Measurements from ENCODE around the gene CNTRL. TPM values are rescaled to one million over a fixed set of nuclear protein-coding genes. Genes with fewer than 3 reads are reported as not detected.

CNTRL gene
- total RNA-seq, 1 experiment from 2014 or later, result 13.4 TPM

GRCh38 chr9:121138561-121138960 is 63.8 kb downstream of the CNTRL start:
- Histone ChIP-seq H3K4me1 (ENCODE audit: control insufficient read depth in 1 of 2, insufficient read depth in 2 of 2, low read length in 2 of 2) (no peaks in the 10 kb centered on the region), H2AFZ (ENCODE audit: low read depth, low read length, poor library complexity, severe bottlenecking) (no peak overlapping the region), H3K9ac (ENCODE audit: low read length) (no peak overlapping the region), H3K4me2 (ENCODE audit: low read length) (no peak overlapping the region), H3K27me3 (ENCODE audit: insufficient read depth, low read length) (no peaks in the 10 kb centered on the region), H3K36me3 (ENCODE audit: control insufficient read depth in 1 of 2, insufficient read depth in 2 of 2, low read length in 2 of 2) (peaks cover 0 to 5% of the 10 kb centered on the region in 2 experiments; a peak in 2 of 4 replicates), H3K27ac (ENCODE audit: low read depth, low read length) (no peak overlapping the region), H3K9me2 (ENCODE audit: insufficient read depth) (no peaks in the 10 kb centered on the region), H3K79me2 (ENCODE audit: insufficient read depth, low read length) (no peaks in the 10 kb centered on the region), H3K9me3 (ENCODE audit: control insufficient read depth in 1 of 2, insufficient read depth in 1 of 2, low read depth in 1 of 2, low read length in 2 of 2) (no peaks in the 10 kb centered on the region), H4K20me1 (ENCODE audit: insufficient read depth) (no peaks in the 10 kb centered on the region), H3K4me3 (replicated peaks in 1 of 2; ENCODE audit: low read depth in 1 of 2, low read length in 2 of 2) (no peak overlapping the region)
- TF ChIP-seq YY1 (IDR thresholded peaks at IDR 0.05; ENCODE audit: extremely low read depth, insufficient replicate concordance, low read depth, low read length) (no peak), EZH2phosphoT487 (IDR thresholded peaks at IDR 0.05; ENCODE audit: borderline replicate concordance) (no peak), ATF3 (IDR thresholded peaks at IDR 0.05) (no peak), ZFX (IDR thresholded peaks at IDR 0.05) (no peak), SRF (IDR thresholded peaks at IDR 0.05; ENCODE audit: low read depth) (no peak), JUND (IDR thresholded peaks at IDR 0.05) (no peak), ZBTB33 (IDR thresholded peaks at IDR 0.05; ENCODE audit: extremely low read depth, insufficient replicate concordance, low read length) (no peak), ELF1 (IDR thresholded peaks at IDR 0.05; ENCODE audit: borderline replicate concordance, low read depth) (no peak), CTCF (IDR thresholded peaks at IDR 0.05 in 2 of 3, conservative IDR thresholded peaks at IDR 0.05 in 1 of 3; ENCODE audit: borderline replicate concordance in 1 of 3, insufficient read depth in 1 of 3, low read depth in 2 of 3, low read length in 2 of 3) (no peak), EGR1 (IDR thresholded peaks at IDR 0.05; ENCODE audit: low read depth) (no peak), CBX3 (IDR thresholded peaks at IDR 0.05; ENCODE audit: low read depth) (no peak), SP1 (IDR thresholded peaks at IDR 0.05; ENCODE audit: low read depth) (no peak), RAD21 (IDR thresholded peaks at IDR 0.05; ENCODE audit: low read depth) (no peak), POLR2A (IDR thresholded peaks at IDR 0.05; ENCODE audit: borderline replicate concordance, extremely low read depth, insufficient read depth, insufficient read length) (no peak), EZH2 (IDR thresholded peaks at IDR 0.05) (no peak), CEBPB (IDR thresholded peaks at IDR 0.05; ENCODE audit: low read depth) (no peak)
- TF ChIP-seq, protein P1, sequence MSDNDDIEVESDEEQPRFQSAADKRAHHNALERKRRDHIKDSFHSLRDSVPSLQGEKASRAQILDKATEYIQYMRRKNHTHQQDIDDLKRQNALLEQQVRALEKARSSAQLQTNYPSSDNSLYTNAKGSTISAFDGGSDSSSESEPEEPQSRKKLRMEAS (IDR thresholded peaks at IDR 0.05), result no peak
- TF ChIP-seq, protein P2, sequence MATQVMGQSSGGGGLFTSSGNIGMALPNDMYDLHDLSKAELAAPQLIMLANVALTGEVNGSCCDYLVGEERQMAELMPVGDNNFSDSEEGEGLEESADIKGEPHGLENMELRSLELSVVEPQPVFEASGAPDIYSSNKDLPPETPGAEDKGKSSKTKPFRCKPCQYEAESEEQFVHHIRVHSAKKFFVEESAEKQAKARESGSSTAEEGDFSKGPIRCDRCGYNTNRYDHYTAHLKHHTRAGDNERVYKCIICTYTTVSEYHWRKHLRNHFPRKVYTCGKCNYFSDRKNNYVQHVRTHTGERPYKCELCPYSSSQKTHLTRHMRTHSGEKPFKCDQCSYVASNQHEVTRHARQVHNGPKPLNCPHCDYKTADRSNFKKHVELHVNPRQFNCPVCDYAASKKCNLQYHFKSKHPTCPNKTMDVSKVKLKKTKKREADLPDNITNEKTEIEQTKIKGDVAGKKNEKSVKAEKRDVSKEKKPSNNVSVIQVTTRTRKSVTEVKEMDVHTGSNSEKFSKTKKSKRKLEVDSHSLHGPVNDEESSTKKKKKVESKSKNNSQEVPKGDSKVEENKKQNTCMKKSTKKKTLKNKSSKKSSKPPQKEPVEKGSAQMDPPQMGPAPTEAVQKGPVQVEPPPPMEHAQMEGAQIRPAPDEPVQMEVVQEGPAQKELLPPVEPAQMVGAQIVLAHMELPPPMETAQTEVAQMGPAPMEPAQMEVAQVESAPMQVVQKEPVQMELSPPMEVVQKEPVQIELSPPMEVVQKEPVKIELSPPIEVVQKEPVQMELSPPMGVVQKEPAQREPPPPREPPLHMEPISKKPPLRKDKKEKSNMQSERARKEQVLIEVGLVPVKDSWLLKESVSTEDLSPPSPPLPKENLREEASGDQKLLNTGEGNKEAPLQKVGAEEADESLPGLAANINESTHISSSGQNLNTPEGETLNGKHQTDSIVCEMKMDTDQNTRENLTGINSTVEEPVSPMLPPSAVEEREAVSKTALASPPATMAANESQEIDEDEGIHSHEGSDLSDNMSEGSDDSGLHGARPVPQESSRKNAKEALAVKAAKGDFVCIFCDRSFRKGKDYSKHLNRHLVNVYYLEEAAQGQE (IDR thresholded peaks at IDR 0.05; ENCODE audit: low read depth), result no peak
- DNase-seq (ENCODE audit: low read depth, low spot score), result no peak
- no peak for ATAC-seq
- BruUV-seq (replicated peaks), result no TSS peak
- ChIA-PET CTCF (no interaction called here), POLR2A (interaction anchor here (1.9 kb wide), 1 partner anchor 17 kb away, joined by 5 read pairs; no protein-coding TSS in a partner anchor), RAD21 (ENCODE audit: low non-redundant PET in 1 of 2, low total read pairs in 2 of 2, uncharacterized antibody in 2 of 2, unreplicated experiment in 2 of 2) (no interaction called here)
- intact Hi-C loops (cut with micrococcal nuclease), result no loop called here
